ENCODE data around the gene SMS. TPM values are rescaled to one million over a fixed set of nuclear protein-coding genes. Genes with fewer than 3 reads are reported as not detected.

The SMS gene
- total and polyA plus RNA-seq, 2 experiments from 2014 or later: 185 to 274 TPM

GRCh38 chrX:21970326-21970725 lies 29.8 kb downstream of the SMS start (continued):
- TF ChIP-seq CTCF (conservative IDR thresholded peaks at IDR 0.05; ENCODE audit: low read depth in 2 of 2) (no peak), EZH2 (IDR thresholded peaks at IDR 0.05; ENCODE audit: low read depth, unreplicated experiment) (no peak), JUNB (IDR thresholded peaks at IDR 0.05; ENCODE audit: unreplicated experiment) (no peak), ZNF114 (CRISPR knock-in tag; IDR thresholded peaks at IDR 0.05) (no peak), NANOG (IDR thresholded peaks at IDR 0.05; ENCODE audit: borderline replicate concordance) (no peak), EZH2phosphoT487 (IDR thresholded peaks at IDR 0.05; ENCODE audit: unreplicated experiment) (no peak), STAT1 (IDR thresholded peaks at IDR 0.05; ENCODE audit: unreplicated experiment) (no peak), ZNF331 (CRISPR knock-in tag; IDR thresholded peaks at IDR 0.05; ENCODE audit: low read depth) (no peak)

- Mint-ChIP-seq H3K27ac (no peak overlapping the region), H3K4me3 (no peak overlapping the region), H3K27me3 (ENCODE audit: insufficient read depth, low read depth, poor library complexity) (no peaks in the 10 kb centered on the region), H3K36me3 (ENCODE audit: low read depth) (peaks cover 50% of the 10 kb centered on the region), H3K9me3 (no peaks in the 10 kb centered on the region), H3K4me1 (peaks cover 3% of the 10 kb centered on the region; the same call in 2 of the 3 replicates)
- Histone ChIP-seq H3K79me2 (replicated peaks; ENCODE audit: insufficient read depth) (peaks cover 24% of the 10 kb centered on the region), H3K4me3 (no peak overlapping the region), H2AFZ (no peak overlapping the region), H3K27me3 (ENCODE audit: insufficient read depth) (no peaks in the 10 kb centered on the region), H3K9me2 (ENCODE audit: insufficient read depth) (no peaks in the 10 kb centered on the region), H3F3A (replicated peaks; ENCODE audit: low read depth) (no peaks in the 10 kb centered on the region), H3K4me2 (no peak overlapping the region), H4K20me1 (replicated peaks; ENCODE audit: insufficient read depth) (no peaks in the 10 kb centered on the region), H3K4me1 (ENCODE audit: insufficient read depth) (no peaks in the 10 kb centered on the region), H3K36me3 (ENCODE audit: insufficient read depth) (no peaks in the 10 kb centered on the region), H3K27ac (ENCODE audit: low read depth) (peak overlapping the region; percentile 55; the same call in 1 of the 2 replicates)
- DNase-seq (ENCODE audit: low spot score) (no peak), ATAC-seq (no peak)
- TF ChIP-seq ZNF114 (CRISPR knock-in tag; IDR thresholded peaks at IDR 0.05): no peak
- TF ChIP-seq EZH2 (IDR thresholded peaks at IDR 0.05; ENCODE audit: low read depth, unreplicated experiment): no peak
- TF ChIP-seq JUNB (IDR thresholded peaks at IDR 0.05; ENCODE audit: unreplicated experiment): no peak
- no peak for TF ChIP-seq POLR2AphosphoS5 (IDR thresholded peaks at IDR 0.05; ENCODE audit: low read depth)
- TF ChIP-seq ETS1 (IDR thresholded peaks at IDR 0.05): no peak
- no peak for TF ChIP-seq CREB1 (CRISPR knock-in tag; IDR thresholded peaks at IDR 0.05; ENCODE audit: low read depth)
- no peak for TF ChIP-seq ZNF462 (CRISPR knock-in tag; IDR thresholded peaks at IDR 0.05)
- no peak for TF ChIP-seq CTCF (conservative IDR thresholded peaks at IDR 0.05; ENCODE audit: low read depth in 2 of 2)
- TF ChIP-seq NANOG (IDR thresholded peaks at IDR 0.05; ENCODE audit: borderline replicate concordance): no peak
- TF ChIP-seq STAT1 (IDR thresholded peaks at IDR 0.05; ENCODE audit: unreplicated experiment): no peak
- TF ChIP-seq ZNF331 (CRISPR knock-in tag; IDR thresholded peaks at IDR 0.05; ENCODE audit: low read depth): no peak
- no peak for TF ChIP-seq EZH2phosphoT487 (IDR thresholded peaks at IDR 0.05; ENCODE audit: unreplicated experiment)
Measured at GRCh38 chrX:21972046-21972445, 31.5 kb downstream of the SMS start.
